8988T (cell line): ENCODE measurements around the gene AFDN.

Experiments
- DNase-seq: peaks from one replicate; pipeline ENCODE4 v3.0.0; 2011

The AFDN gene

GRCh38 chr6:168007592-168008338 lies 181.1 kb downstream of the AFDN start:
- no peak for DNase-seq

GRCh38 chr6:168009331-168009730 lies 182.6 kb downstream of the AFDN start:
- no peak for DNase-seq

GRCh38 chr6:168011291-168011690 lies 184.6 kb downstream of the AFDN start:
- DNase-seq = no peak

- no peak for DNase-seq
Observed at GRCh38 chr6:168012431-168013249, 185.9 kb downstream of the AFDN start.

GRCh38 chr6:168013250-168013915 lies 186.7 kb downstream of the AFDN start:
- no peak for DNase-seq

DNA sequence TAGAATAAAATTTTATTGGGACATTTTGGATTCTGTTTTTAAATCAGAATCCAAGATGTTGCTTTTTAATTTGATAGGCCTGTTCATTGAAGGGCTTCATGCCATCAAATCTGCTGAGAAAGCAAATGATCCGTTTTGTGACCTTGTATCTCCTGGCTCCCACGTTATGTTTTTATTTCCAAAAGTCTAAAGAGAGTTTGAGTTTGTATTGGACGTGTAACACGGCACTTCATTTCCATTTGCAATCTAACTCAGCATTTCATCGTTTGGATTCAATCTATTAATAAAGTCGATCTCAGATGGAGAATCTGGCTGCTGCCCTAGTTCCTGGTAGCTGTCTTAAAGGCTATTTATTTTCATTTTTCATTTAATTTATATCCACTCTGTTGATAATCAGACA lies 187.7 kb downstream of the AFDN start:
- DNase-seq = no peak

GRCh38 chr6:168015009-168015408 lies 188.3 kb downstream of the AFDN start:
- DNase-seq = no peak

GRCh38 chr6:168015482-168016175 lies 188.9 kb downstream of the AFDN start:
- DNase-seq = no peak

- DNase-seq = no peak
Observed at GRCh38 chr6:168016176-168016620, 189.5 kb downstream of the AFDN start.

DNA sequence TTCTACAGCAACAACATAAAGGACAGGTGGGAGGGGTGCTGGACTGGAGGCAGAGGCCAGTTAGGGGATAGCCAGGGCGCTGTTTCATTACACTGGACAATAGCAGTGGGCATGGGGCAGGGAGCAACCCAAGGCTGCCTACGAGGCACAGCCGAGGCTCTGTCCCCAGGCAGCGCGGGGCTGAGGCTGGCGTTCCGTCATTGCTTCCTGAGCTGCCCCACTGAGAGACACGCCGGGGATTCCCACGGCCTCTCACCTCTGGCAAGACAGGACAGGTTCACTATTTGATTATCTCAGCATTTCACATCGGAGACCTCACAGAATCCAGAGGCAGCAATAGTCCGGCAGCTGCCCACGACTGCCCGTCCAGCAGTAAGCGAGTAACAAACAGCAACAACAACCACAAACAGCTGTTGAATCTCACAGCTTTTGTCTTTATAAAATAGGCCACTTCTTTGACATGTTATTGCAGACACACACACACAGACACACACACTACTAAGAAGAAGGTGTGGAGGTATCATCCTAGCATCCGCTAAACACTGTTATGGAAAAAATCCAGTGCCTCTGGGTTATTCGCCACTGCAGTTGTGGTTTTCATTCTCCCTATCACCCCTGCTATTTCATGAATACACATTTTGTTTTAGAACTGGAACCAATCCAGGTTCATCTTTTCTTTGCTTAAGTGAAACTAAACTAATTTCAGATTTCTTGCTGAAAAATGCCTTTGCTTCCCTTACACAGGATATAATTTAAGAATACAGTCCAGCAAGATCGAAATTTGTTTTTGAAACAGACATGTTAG lies 190.2 kb downstream of the AFDN start:
- DNase-seq = no peak

GRCh38 chr6:168017629-168018028 lies 190.9 kb downstream of the AFDN start:
- no peak for DNase-seq

- DNase-seq = no peak
Observed at GRCh38 chr6:168018664-168019063, 192.0 kb downstream of the AFDN start.

- DNase-seq = no peak
Observed at GRCh38 chr6:168020242-168020641, 193.5 kb downstream of the AFDN start.

GRCh38 chr6:168021581-168021980 lies 194.9 kb downstream of the AFDN start:
- DNase-seq = no peak
